H1 (cell line): ENCODE measurements around the gene RFX2. TPM values are rescaled to one million over a fixed set of nuclear protein-coding genes. Genes with fewer than 3 reads are reported as not detected.

Experiments used
- CTCF ChIA-PET: fragments of 300-600 bp; sonication (Branson Sonifier 250); formaldehyde crosslinking; loops from one replicate; lab custom pipeline; 2021; ENCODE audit not compliant: partially characterized antibody; lab: Charles Lee
- POLR2A ChIA-PET: fragments of 300-600 bp; sonication (Branson Sonifier 250); formaldehyde crosslinking; loops from one replicate; lab custom pipeline; 2021; ENCODE audit warnings: inconsistent platforms; ENCODE audit not compliant: partially characterized antibody; lab: Charles Lee
- DNase-seq, 2 experiments: peaks; one replicate each; pipeline versions ENCODE4 v3.0.0 to v3.0.0-alpha.2; 2010 to 2022; ENCODE audit warnings: low spot score in 2 of 2, low read depth in 1 of 2, mixed read lengths in 1 of 2
- FAIRE-seq: peaks from 2 replicates; lab custom pipeline; 2011; peaks lifted over from hg19 to GRCh38; lab: Jason Lieb, UNC
- H2AFZ ChIP-seq: 2 replicates; pipeline ENCODE4 v1.8.1; 2012; ENCODE audit warnings: low read length, inconsistent platforms
- H2AK5ac ChIP-seq: 2 replicates; pipeline ENCODE4 v1.6.1; 2013; ENCODE audit warnings: low read depth, low read length
- H2BK120ac ChIP-seq: replicated peaks from 2 replicates; pipeline ENCODE3; 2013; ENCODE audit warnings: low read depth, low read length, inconsistent platforms
- H2BK12ac ChIP-seq: 2 replicates; pipeline ENCODE4 v1.6.1; 2013; ENCODE audit warnings: low read depth, low read length
- H2BK15ac ChIP-seq: 2 replicates; pipeline ENCODE4 v1.6.1; 2013; ENCODE audit warnings: low read length
- H2BK20ac ChIP-seq: 2 replicates; pipeline ENCODE4 v1.6.1; 2013; ENCODE audit warnings: low read length
- H2BK5ac ChIP-seq: 2 replicates; pipeline ENCODE4 v1.6.1; 2013; ENCODE audit warnings: low read depth, low read length
- H3K14ac ChIP-seq: 2 replicates; pipeline ENCODE4 v1.6.1; 2013; ENCODE audit warnings: inconsistent platforms; ENCODE audit not compliant: insufficient read length
- H3K18ac ChIP-seq: 2 replicates; pipeline ENCODE4 v1.6.1; 2013; ENCODE audit warnings: low read length; ENCODE audit errors: extremely low read depth
- H3K23ac ChIP-seq: 2 replicates; pipeline ENCODE4 v1.6.1; 2013; ENCODE audit warnings: inconsistent platforms; ENCODE audit not compliant: insufficient read length
- H3K23me2 ChIP-seq: 2 replicates; pipeline ENCODE4 v1.6.1; 2013; ENCODE audit warnings: low read depth, low read length
- H3K27ac ChIP-seq: 2 replicates; pipeline ENCODE4 v1.6.1; 2011; ENCODE audit warnings: low read depth, low read length, inconsistent platforms
- H3K27me3 ChIP-seq, 4 experiments: replicated peaks in 1 of 4; 1 replicate in 1 of 4; 2 replicates in 3 of 4; pipeline versions ENCODE4 v1.6.1 to v1.8.1; 2011 to 2013; ENCODE audit warnings: low read length in 3 of 4, mild to moderate bottlenecking in 3 of 4, inconsistent platforms in 2 of 4, mixed read lengths in 2 of 4, moderate library complexity in 1 of 4; ENCODE audit not compliant: control insufficient read depth in 3 of 4, insufficient read depth in 3 of 4; ENCODE audit errors: extremely low read depth in 1 of 4
- H3K36me3 ChIP-seq, 4 experiments: 2 replicates each; pipeline versions ENCODE4 v1.6.1 to v1.8.1; 2011 to 2013; ENCODE audit warnings: mild to moderate bottlenecking in 4 of 4, low read length in 3 of 4, moderate library complexity in 2 of 4, control low read depth in 1 of 4, inconsistent platforms in 1 of 4; ENCODE audit not compliant: insufficient read depth in 4 of 4, control insufficient read depth in 2 of 4
- H3K4ac ChIP-seq: replicated peaks from 2 replicates; pipeline ENCODE3; 2013; ENCODE audit warnings: low read length, low read depth, mixed read lengths, inconsistent platforms; ENCODE audit not compliant: insufficient read length
- H3K4me1 ChIP-seq, 4 experiments: replicated peaks in 1 of 4; 1 replicate in 1 of 4; 2 replicates in 3 of 4; pipeline versions ENCODE4 v1.6.1 to v1.8.1; 2011 to 2013; ENCODE audit warnings: low read length in 3 of 4, inconsistent platforms in 2 of 4, mixed read lengths in 1 of 4; ENCODE audit not compliant: insufficient read depth in 4 of 4, control insufficient read depth in 3 of 4
- H3K4me2 ChIP-seq, 2 experiments: 2 replicates each; pipeline versions ENCODE4 v1.6.1 to v1.8.1; 2011 to 2013; ENCODE audit warnings: low read depth in 2 of 2, low read length in 2 of 2, control low read depth in 1 of 2, inconsistent platforms in 1 of 2, mild to moderate bottlenecking in 1 of 2; ENCODE audit not compliant: insufficient read depth in 1 of 2
- H3K4me3 ChIP-seq, 4 experiments: fragments of 200-600, 300-600 bp in 1 of 4; sonication (generic), shearing (Covaris generic), sonication (Bioruptor Twin) in 1 of 4; 2 replicates each; pipeline versions ENCODE4 v1.5.1 to v1.8.1; 2011 to 2016; ENCODE audit warnings: low read length in 4 of 4, low read depth in 3 of 4, control low read depth in 2 of 4, inconsistent platforms in 2 of 4, mild to moderate bottlenecking in 2 of 4, mixed read lengths in 1 of 4, moderate library complexity in 1 of 4; ENCODE audit not compliant: insufficient read depth in 2 of 4; ENCODE audit errors: extremely low read depth in 1 of 4
- H3K56ac ChIP-seq: replicated peaks from 2 replicates; pipeline ENCODE3; 2013; ENCODE audit warnings: low read depth, mild to moderate bottlenecking, mixed read lengths, low read length, inconsistent platforms; ENCODE audit not compliant: insufficient read length
- H3K79me1 ChIP-seq: 2 replicates; pipeline ENCODE4 v1.6.1; 2013; ENCODE audit warnings: low read depth, low read length, control low read depth
- H3K79me2 ChIP-seq, 2 experiments: 2 replicates each; pipeline versions ENCODE4 v1.6.1 to v1.8.1; 2012 to 2013; ENCODE audit warnings: low read length in 2 of 2, mild to moderate bottlenecking in 2 of 2, inconsistent platforms in 1 of 2; ENCODE audit not compliant: insufficient read depth in 2 of 2, control insufficient read depth in 1 of 2
- H3K9ac ChIP-seq, 4 experiments: replicated peaks in 1 of 4; 1 replicate in 1 of 4; 2 replicates in 3 of 4; pipeline versions ENCODE4 v1.6.1 to v1.8.1; 2011 to 2013; ENCODE audit warnings: low read depth in 3 of 4, low read length in 3 of 4, control low read depth in 2 of 4, mild to moderate bottlenecking in 2 of 4, moderate library complexity in 2 of 4, inconsistent platforms in 1 of 4; ENCODE audit errors: extremely low read depth in 1 of 4
- H3K9me3 ChIP-seq, 2 experiments: 2 replicates each; pipeline versions ENCODE4 v1.6.1 to v1.8.1; 2012 to 2013; ENCODE audit warnings: mild to moderate bottlenecking in 2 of 2, moderate library complexity in 2 of 2, control low read depth in 1 of 2, inconsistent platforms in 1 of 2, low read depth in 1 of 2, low read length in 1 of 2, mixed read lengths in 1 of 2; ENCODE audit not compliant: insufficient read depth in 2 of 2
- H4K20me1 ChIP-seq, 2 experiments: replicated peaks in 1 of 2; 2 replicates each; pipeline versions ENCODE3 to v1.8.1; 2011 to 2013; ENCODE audit warnings: inconsistent platforms in 2 of 2, low read length in 2 of 2, mild to moderate bottlenecking in 1 of 2; ENCODE audit not compliant: insufficient read depth in 2 of 2, control insufficient read depth in 1 of 2
- H4K5ac ChIP-seq: 2 replicates; pipeline ENCODE4 v1.6.1; 2013; ENCODE audit warnings: low read length, low read depth, mixed read lengths, inconsistent platforms; ENCODE audit not compliant: insufficient read length
- H4K8ac ChIP-seq: 2 replicates; pipeline ENCODE4 v1.8.0; 2013; ENCODE audit warnings: mild to moderate bottlenecking, moderate library complexity, low read length, inconsistent platforms; ENCODE audit not compliant: insufficient read depth; ENCODE audit errors: extremely low read depth
- H4K91ac ChIP-seq: replicated peaks from 2 replicates; pipeline ENCODE3; 2013; ENCODE audit warnings: low read length, mixed read lengths, inconsistent platforms; ENCODE audit not compliant: insufficient read length
- BCL11A ChIP-seq, 2 experiments: IDR thresholded peaks; one replicate each; pipeline ENCODE4 v1.6.1; 2011; ENCODE audit warnings: low read depth in 2 of 2, low read length in 2 of 2, mild to moderate bottlenecking in 2 of 2
- CHD2 ChIP-seq: IDR thresholded peaks from 2 replicates; pipeline ENCODE4 v1.6.1; 2012; ENCODE audit warnings: low read length, improper control_type of control experiment
- NANOG ChIP-seq: IDR thresholded peaks from 2 replicates; pipeline ENCODE4 v1.6.1; 2011; ENCODE audit warnings: low read length, low read depth, mild to moderate bottlenecking, inconsistent platforms; ENCODE audit not compliant: insufficient read depth, poor library complexity, severe bottlenecking
- SP4 ChIP-seq: IDR thresholded peaks from 2 replicates; pipeline ENCODE4 v1.6.1; 2012; ENCODE audit warnings: low read length, inconsistent platforms
- TCF12 ChIP-seq: IDR thresholded peaks from 2 replicates; pipeline ENCODE4 v1.6.1; 2011; ENCODE audit warnings: low read depth, mild to moderate bottlenecking, low read length
- WGBS, 2 experiments: shearing (Covaris generic) in 1 of 2; methylation state at CpG; one replicate each; pipeline versions ENCODE4 v1.1.6 to v1.1.7; 2013 to 2015; ENCODE audit warnings: low lambda C conversion rate in 2 of 2, mixed read lengths in 2 of 2, inconsistent platforms in 1 of 2, low coverage in 1 of 2, missing lambda C conversion rate in 1 of 2; ENCODE audit not compliant: insufficient replicate concordance in 2 of 2, insufficient coverage in 1 of 2, insufficient read length in 1 of 2; ENCODE audit errors: extremely low coverage in 1 of 2, missing lambda C conversion rate in 1 of 2; 5-methylcytosine and 5-hydroxymethylcytosine counted together
- polyA plus RNA-seq, 7 experiments: library from polyadenylated mRNA; depleted of rRNA in 3 of 7; stranded (reverse) in 5 of 7; unstranded in 2 of 7; fragments of >200 nt in 5 of 7; fragments of 200-250 nt in 2 of 7; gene quantifications; 1 replicate in 5 of 7; 2 replicates in 1 of 7; 4 replicates in 1 of 7; pipeline versions ENCODE4 v1.2.1 to v1.2.3, GENCODE V29; 2011 to 2013; ENCODE audit warnings: missing spikeins in 2 of 7, mixed read lengths in 2 of 7
- total RNA-seq: library from RNA; stranded (reverse); fragmentation: NEBNext Ultra II Directional; extraction: Animal tissue kit (Norgen Biotek cat#: 25700); gene quantifications from 2 replicates; pipeline ENCODE4 v1.2.1, GENCODE V29; 2021

Gene RFX2
- total and polyA plus RNA-seq, 2 of the 8 experiments (the other 6 are each of a cell fraction or from before 2014, with no cell fraction given): 4.8 to 5.3 TPM

- no peaks in the 10 kb centered on the region for H3K79me2 ChIP-seq
- CTCF ChIA-PET: no interaction called here
Observed at GRCh38 chr19:6095760-6096159, 14.5 kb downstream of the RFX2 start.

More at GRCh38 chr19:6095760-6096159, 14.5 kb downstream of the RFX2 start:
- no peak overlapping the region for H4K91ac ChIP-seq
- H3K4me2 ChIP-seq: no peak overlapping the region
- no peak overlapping the region for H3K4ac ChIP-seq
- H2BK5ac ChIP-seq: no peak overlapping the region
- FAIRE-seq (no peak), DNase-seq (no peak)
- H4K20me1 ChIP-seq: no peaks in the 10 kb centered on the region
- H2AK5ac ChIP-seq: no peak overlapping the region
- no peak overlapping the region for H2BK20ac ChIP-seq
- no peak overlapping the region for H3K56ac ChIP-seq
- no peak overlapping the region for H2BK15ac ChIP-seq
- POLR2A ChIA-PET: no interaction called here
- H3K27me3 ChIP-seq: peaks cover 0 to 15% (median 13%) of the 10 kb centered on the region in 4 experiments; a peak in 6 of 7 replicates
- H2BK120ac ChIP-seq: no peak overlapping the region
- H3K18ac ChIP-seq: no peak overlapping the region
- TF ChIP-seq SP4: no peak
- TF ChIP-seq NANOG: no peak
- no peak for TF ChIP-seq BCL11A (IDR thresholded peaks at IDR 0.05; ENCODE audit: low read depth in 2 of 2, low read length in 2 of 2)
- no peak for TF ChIP-seq CHD2
- TF ChIP-seq TCF12: no peak
- no peak overlapping the region for H3K9ac ChIP-seq
- no peaks in the 10 kb centered on the region for H3K9me3 ChIP-seq
- no peak overlapping the region for H3K4me3 ChIP-seq
- 88% methylated on average over 4 of the region's 4 CpGs; no CpG with 5 or more reads in 1 of the 2 experiments for WGBS, 2 experiments
- peaks cover 0 to 11% (median 8%) of the 10 kb centered on the region in 4 experiments; a peak in 5 of 7 replicates for H3K4me1 ChIP-seq
- H3K79me1 ChIP-seq: no peaks in the 10 kb centered on the region
- H4K8ac ChIP-seq: no peak overlapping the region
- H3K36me3 ChIP-seq: no peaks in the 10 kb centered on the region
- H2BK12ac ChIP-seq: no peak overlapping the region
- H2AFZ ChIP-seq: no peak overlapping the region
- H3K23ac ChIP-seq: no peak overlapping the region
- no peak overlapping the region for H3K14ac ChIP-seq
- no peak overlapping the region for H4K5ac ChIP-seq
- peaks cover 4% of the 10 kb centered on the region; the same call in 1 of the 2 replicates for H3K23me2 ChIP-seq
- H3K27ac ChIP-seq: no peak overlapping the region
